HepG2 (cell line): ENCODE results near the gene ZSWIM9. TPM values are rescaled to one million over a fixed set of nuclear protein-coding genes. Genes with fewer than 3 reads are reported as not detected.

ENCODE experiments used
- ARNTL ChIP-seq: sonication (generic); formaldehyde crosslinking; IDR thresholded peaks from 2 replicates; pipeline ENCODE4 v1.4.0; 2020; ENCODE audit warnings: mild to moderate bottlenecking, missing genetic modification reagents
- CHD2 ChIP-seq: IDR thresholded peaks from 2 replicates; pipeline ENCODE4 v1.6.1; 2011; ENCODE audit warnings: low read depth, low read length, improper control_type of control experiment
- ESRRA ChIP-seq: sonication (generic); formaldehyde crosslinking; IDR thresholded peaks from 2 replicates; pipeline ENCODE4 v1.5.1; 2020; ENCODE audit warnings: mild to moderate bottlenecking, low read depth, missing genetic modification reagents
- KLF15 ChIP-seq: sonication (generic); formaldehyde crosslinking; IDR thresholded peaks from 2 replicates; pipeline ENCODE4 v1.8.1; 2023; ENCODE audit warnings: borderline replicate concordance, mild to moderate bottlenecking, inconsistent platforms, missing genetic modification reagents, mixed read lengths
- MAF1 ChIP-seq: sonication (generic); formaldehyde crosslinking; IDR thresholded peaks from 2 replicates; pipeline ENCODE4 v1.5.0; 2020; ENCODE audit warnings: missing genetic modification reagents, borderline replicate concordance
- MLLT10 ChIP-seq: sonication (generic); formaldehyde crosslinking; IDR thresholded peaks from 2 replicates; pipeline ENCODE4 v1.4.0; 2020; ENCODE audit warnings: missing genetic modification reagents
- ONECUT2 ChIP-seq: sonication (generic); formaldehyde crosslinking; IDR thresholded peaks from 2 replicates; pipeline ENCODE4 v1.4.0; 2020; ENCODE audit warnings: missing genetic modification reagents
- POGZ ChIP-seq: sonication (generic); formaldehyde crosslinking; IDR thresholded peaks from 2 replicates; pipeline ENCODE4 v1.4.0; 2020; ENCODE audit warnings: mild to moderate bottlenecking, missing genetic modification reagents
- POLR2A ChIP-seq, 2 experiments: IDR thresholded peaks; 2 replicates each; pipeline ENCODE4 v1.6.1; 2011; ENCODE audit warnings: low read depth in 2 of 2, low read length in 2 of 2, mild to moderate bottlenecking in 1 of 2, moderate library complexity in 1 of 2; ENCODE audit not compliant: insufficient read depth in 1 of 2
- SRSF1 ChIP-seq: fragments of 200-400 bp; formaldehyde crosslinking; optimal IDR thresholded peaks from 2 replicates; pipeline ENCODE3; 2017; ENCODE audit warnings: mild to moderate bottlenecking, low read depth, low read length, moderate library complexity
- THAP9 ChIP-seq: sonication (generic); formaldehyde crosslinking; IDR thresholded peaks from 2 replicates; pipeline ENCODE4; 2020; ENCODE audit warnings: missing genetic modification reagents, mild to moderate bottlenecking, borderline replicate concordance
- ZNF101 ChIP-seq: sonication (generic); formaldehyde crosslinking; IDR thresholded peaks from 2 replicates; pipeline ENCODE4 v1.4.0; 2020; ENCODE audit warnings: mild to moderate bottlenecking, low read depth, missing genetic modification reagents, borderline replicate concordance
- ZNF710 ChIP-seq: sonication (generic); formaldehyde crosslinking; IDR thresholded peaks from 2 replicates; pipeline ENCODE4 v1.5.0; 2020; ENCODE audit warnings: mild to moderate bottlenecking, missing genetic modification reagents, borderline replicate concordance
- ZNF878 ChIP-seq: sonication (generic); formaldehyde crosslinking; IDR thresholded peaks from 2 replicates; pipeline ENCODE4 v1.8.1; 2023; ENCODE audit warnings: mild to moderate bottlenecking, missing genetic modification reagents, moderate library complexity
- polyA plus RNA-seq, 8 experiments: library from polyadenylated mRNA; depleted of rRNA in 3 of 8; stranded (reverse) in 7 of 8; unstranded in 1 of 8; fragments of >200 nt; fragmentation: Illumina TruSeq in 4 of 8; extraction: Trizol in 4 of 8; gene quantifications; 2 replicates each; pipeline versions ENCODE4 v1.2.1 to v1.2.3, GENCODE V29; 2011 to 2016; ENCODE audit warnings: low read depth in 4 of 8, missing spikeins in 1 of 8, mixed read lengths in 1 of 8; ENCODE audit not compliant: insufficient read depth in 1 of 8
- total RNA-seq, 5 experiments: library from RNA; depleted of rRNA; stranded (reverse); fragments of >200 nt; fragmentation: Illumina TruSeq; extraction: Trizol; gene quantifications; 2 replicates each; pipeline ENCODE4 v1.2.3, GENCODE V29; 2016; ENCODE audit warnings: low read depth in 1 of 5
- TF ChIP-seq, protein P1 (sequence below): IDR thresholded peaks from 2 replicates; pipeline ENCODE4 v1.4.0; 2020; ENCODE audit warnings: mild to moderate bottlenecking, missing genetic modification reagents
- TF ChIP-seq, protein P2 (sequence below): IDR thresholded peaks from 2 replicates; pipeline ENCODE4 v1.6.1; 2016; ENCODE audit warnings: missing compliant biosample characterization, missing genetic modification reagents, borderline replicate concordance

Gene ZSWIM9
- total and polyA plus RNA-seq, 2 of the 13 experiments (the other 11 are each of a cell fraction or from before 2014, with no cell fraction given): 0.18 to 1.1 TPM

- TF ChIP-seq, protein P1, sequence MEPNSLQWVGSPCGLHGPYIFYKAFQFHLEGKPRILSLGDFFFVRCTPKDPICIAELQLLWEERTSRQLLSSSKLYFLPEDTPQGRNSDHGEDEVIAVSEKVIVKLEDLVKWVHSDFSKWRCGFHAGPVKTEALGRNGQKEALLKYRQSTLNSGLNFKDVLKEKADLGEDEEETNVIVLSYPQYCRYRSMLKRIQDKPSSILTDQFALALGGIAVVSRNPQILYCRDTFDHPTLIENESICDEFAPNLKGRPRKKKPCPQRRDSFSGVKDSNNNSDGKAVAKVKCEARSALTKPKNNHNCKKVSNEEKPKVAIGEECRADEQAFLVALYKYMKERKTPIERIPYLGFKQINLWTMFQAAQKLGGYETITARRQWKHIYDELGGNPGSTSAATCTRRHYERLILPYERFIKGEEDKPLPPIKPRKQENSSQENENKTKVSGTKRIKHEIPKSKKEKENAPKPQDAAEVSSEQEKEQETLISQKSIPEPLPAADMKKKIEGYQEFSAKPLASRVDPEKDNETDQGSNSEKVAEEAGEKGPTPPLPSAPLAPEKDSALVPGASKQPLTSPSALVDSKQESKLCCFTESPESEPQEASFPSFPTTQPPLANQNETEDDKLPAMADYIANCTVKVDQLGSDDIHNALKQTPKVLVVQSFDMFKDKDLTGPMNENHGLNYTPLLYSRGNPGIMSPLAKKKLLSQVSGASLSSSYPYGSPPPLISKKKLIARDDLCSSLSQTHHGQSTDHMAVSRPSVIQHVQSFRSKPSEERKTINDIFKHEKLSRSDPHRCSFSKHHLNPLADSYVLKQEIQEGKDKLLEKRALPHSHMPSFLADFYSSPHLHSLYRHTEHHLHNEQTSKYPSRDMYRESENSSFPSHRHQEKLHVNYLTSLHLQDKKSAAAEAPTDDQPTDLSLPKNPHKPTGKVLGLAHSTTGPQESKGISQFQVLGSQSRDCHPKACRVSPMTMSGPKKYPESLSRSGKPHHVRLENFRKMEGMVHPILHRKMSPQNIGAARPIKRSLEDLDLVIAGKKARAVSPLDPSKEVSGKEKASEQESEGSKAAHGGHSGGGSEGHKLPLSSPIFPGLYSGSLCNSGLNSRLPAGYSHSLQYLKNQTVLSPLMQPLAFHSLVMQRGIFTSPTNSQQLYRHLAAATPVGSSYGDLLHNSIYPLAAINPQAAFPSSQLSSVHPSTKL: no peak
- TF ChIP-seq ARNTL (CRISPR knock-in tag) (no peak), POLR2A (IDR thresholded peaks at IDR 0.05; ENCODE audit: insufficient read depth in 1 of 2, low read depth in 2 of 2, low read length in 2 of 2) (peak; percentile 64 to 76; a peak in 3 of 4 replicates), MAF1 (CRISPR knock-in tag) (no peak), ZNF878 (CRISPR knock-in tag) (peak; percentile 86; the same call in 1 of the 2 replicates), CHD2 (no peak), ZNF710 (CRISPR knock-in tag) (no peak), MLLT10 (no peak), ONECUT2 (no peak), ESRRA (CRISPR knock-in tag) (no peak), POGZ (peak; percentile 41; the same call in 1 of the 2 replicates), KLF15 (CRISPR knock-in tag) (no peak), ZNF101 (no peak), SRSF1 (peak; percentile 50), THAP9 (CRISPR knock-in tag) (peak; percentile 73; the same call in 1 of the 2 replicates)
- TF ChIP-seq, protein P2, sequence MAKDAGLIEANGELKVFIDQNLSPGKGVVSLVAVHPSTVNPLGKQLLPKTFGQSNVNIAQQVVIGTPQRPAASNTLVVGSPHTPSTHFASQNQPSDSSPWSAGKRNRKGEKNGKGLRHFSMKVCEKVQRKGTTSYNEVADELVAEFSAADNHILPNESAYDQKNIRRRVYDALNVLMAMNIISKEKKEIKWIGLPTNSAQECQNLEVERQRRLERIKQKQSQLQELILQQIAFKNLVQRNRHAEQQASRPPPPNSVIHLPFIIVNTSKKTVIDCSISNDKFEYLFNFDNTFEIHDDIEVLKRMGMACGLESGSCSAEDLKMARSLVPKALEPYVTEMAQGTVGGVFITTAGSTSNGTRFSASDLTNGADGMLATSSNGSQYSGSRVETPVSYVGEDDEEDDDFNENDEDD: peak; percentile 95; the same call in 1 of the 2 replicates
These were observed 33.5 kb downstream of the ZSWIM9 start (continued) for GRCh38 chr19:48203794-48204628.
